Trophoblast cell (in vitro differentiated cells and primary cell): ENCODE measurements around the gene SFSWAP.
"Not testable (repeated sequence)": the region's sequence is repeated elsewhere in the genome, so short reads cannot be mapped to it uniquely, and the experiment has no call there.

Source experiments
- DNase-seq, 2 donors: peaks; one replicate each; pipeline ENCODE4 v3.0.0-alpha.2; 2016
- H2AFZ ChIP-seq: 2 replicates; pipeline ENCODE4 v1.6.1; 2013; ENCODE audit warnings: low read length, moderate library complexity, mild to moderate bottlenecking; ENCODE audit not compliant: insufficient read depth, poor library complexity
- H2AK5ac ChIP-seq: 2 replicates; pipeline ENCODE4 v1.6.1; 2013; ENCODE audit warnings: mild to moderate bottlenecking, low read length
- H2BK120ac ChIP-seq: 2 replicates; pipeline ENCODE4 v1.6.1; 2013; ENCODE audit warnings: low read length, mild to moderate bottlenecking, moderate library complexity; ENCODE audit not compliant: insufficient read depth, poor library complexity
- H2BK12ac ChIP-seq: 2 replicates; pipeline ENCODE4 v1.6.1; 2013; ENCODE audit warnings: mild to moderate bottlenecking, low read length, moderate library complexity
- H2BK5ac ChIP-seq: 2 replicates; pipeline ENCODE4 v1.6.1; 2013; ENCODE audit warnings: low read length, low read depth, moderate library complexity, mild to moderate bottlenecking; ENCODE audit not compliant: poor library complexity
- H3K14ac ChIP-seq: 2 replicates; pipeline ENCODE4 v1.6.1; 2013; ENCODE audit warnings: mild to moderate bottlenecking, low read length
- H3K18ac ChIP-seq: 2 replicates; pipeline ENCODE4 v1.6.1; 2013; ENCODE audit warnings: mild to moderate bottlenecking, low read length
- H3K23ac ChIP-seq: 2 replicates; pipeline ENCODE4 v1.6.1; 2013; ENCODE audit warnings: low read length
- H3K27ac ChIP-seq: 2 replicates; pipeline ENCODE4 v1.5.1; 2013; ENCODE audit warnings: low read depth, mild to moderate bottlenecking, inconsistent platforms, low read length, moderate library complexity
- H3K27me3 ChIP-seq: 2 replicates; pipeline ENCODE4 v1.6.1; 2013; ENCODE audit warnings: inconsistent platforms, mild to moderate bottlenecking, low read length, moderate library complexity; ENCODE audit not compliant: insufficient read depth
- H3K36me3 ChIP-seq, 2 experiments: 1 replicate in 1 of 2; 2 replicates in 1 of 2; pipeline ENCODE4 v1.6.1; 2013; ENCODE audit warnings: low read length in 2 of 2, mild to moderate bottlenecking in 2 of 2, moderate library complexity in 1 of 2; ENCODE audit not compliant: insufficient read depth in 2 of 2, control insufficient read depth in 1 of 2
- H3K4ac ChIP-seq: 2 replicates; pipeline ENCODE4 v1.6.1; 2013; ENCODE audit warnings: low read depth, mild to moderate bottlenecking, low read length, moderate library complexity
- H3K4me1 ChIP-seq, 2 experiments: 1 replicate in 1 of 2; 2 replicates in 1 of 2; pipeline ENCODE4 v1.6.1; 2013; ENCODE audit warnings: low read length in 2 of 2, mild to moderate bottlenecking in 2 of 2, moderate library complexity in 1 of 2; ENCODE audit not compliant: insufficient read depth in 2 of 2, control insufficient read depth in 1 of 2
- H3K4me2 ChIP-seq: 2 replicates; pipeline ENCODE4 v1.6.1; 2013; ENCODE audit warnings: inconsistent platforms, mild to moderate bottlenecking, low read length, moderate library complexity
- H3K4me3 ChIP-seq: 2 replicates; pipeline ENCODE4 v1.5.1; 2013; ENCODE audit warnings: mild to moderate bottlenecking, low read depth, low read length, inconsistent platforms
- H3K79me1 ChIP-seq: one replicate; pipeline ENCODE4 v1.6.1; 2013; ENCODE audit warnings: low read length
- H3K79me2 ChIP-seq: 2 replicates; pipeline ENCODE4 v1.6.1; 2013; ENCODE audit warnings: low read length, mild to moderate bottlenecking; ENCODE audit not compliant: control insufficient read depth, insufficient read depth, poor library complexity
- H3K9ac ChIP-seq: 2 replicates; pipeline ENCODE4 v1.6.1; 2013; ENCODE audit warnings: mild to moderate bottlenecking, low read length
- H3K9me3 ChIP-seq: 2 replicates; pipeline ENCODE4 v1.6.1; 2013; ENCODE audit warnings: low read depth, mild to moderate bottlenecking, control low read depth, inconsistent platforms, low read length; ENCODE audit not compliant: insufficient read depth
- H4K12ac ChIP-seq: 2 replicates; pipeline ENCODE4 v1.6.1; 2013; ENCODE audit warnings: low read depth, mild to moderate bottlenecking, low read length, moderate library complexity
- H4K8ac ChIP-seq: 2 replicates; pipeline ENCODE4 v1.6.1; 2013; ENCODE audit warnings: low read depth, mild to moderate bottlenecking, low read length, moderate library complexity
- H4K91ac ChIP-seq: one replicate; pipeline ENCODE4 v1.6.1; 2013; ENCODE audit warnings: low read depth, mild to moderate bottlenecking, low read length, moderate library complexity
- WGBS: extraction: QIAGEN DNeasy Blood & Tissue Kit; methylation state at CpG from one replicate; pipeline ENCODE4 v1.1.7; 2013; ENCODE audit warnings: missing lambda C conversion rate; ENCODE audit not compliant: insufficient read length, insufficient coverage; ENCODE audit errors: extremely low coverage; 5-methylcytosine and 5-hydroxymethylcytosine counted together

The SFSWAP gene

DNA sequence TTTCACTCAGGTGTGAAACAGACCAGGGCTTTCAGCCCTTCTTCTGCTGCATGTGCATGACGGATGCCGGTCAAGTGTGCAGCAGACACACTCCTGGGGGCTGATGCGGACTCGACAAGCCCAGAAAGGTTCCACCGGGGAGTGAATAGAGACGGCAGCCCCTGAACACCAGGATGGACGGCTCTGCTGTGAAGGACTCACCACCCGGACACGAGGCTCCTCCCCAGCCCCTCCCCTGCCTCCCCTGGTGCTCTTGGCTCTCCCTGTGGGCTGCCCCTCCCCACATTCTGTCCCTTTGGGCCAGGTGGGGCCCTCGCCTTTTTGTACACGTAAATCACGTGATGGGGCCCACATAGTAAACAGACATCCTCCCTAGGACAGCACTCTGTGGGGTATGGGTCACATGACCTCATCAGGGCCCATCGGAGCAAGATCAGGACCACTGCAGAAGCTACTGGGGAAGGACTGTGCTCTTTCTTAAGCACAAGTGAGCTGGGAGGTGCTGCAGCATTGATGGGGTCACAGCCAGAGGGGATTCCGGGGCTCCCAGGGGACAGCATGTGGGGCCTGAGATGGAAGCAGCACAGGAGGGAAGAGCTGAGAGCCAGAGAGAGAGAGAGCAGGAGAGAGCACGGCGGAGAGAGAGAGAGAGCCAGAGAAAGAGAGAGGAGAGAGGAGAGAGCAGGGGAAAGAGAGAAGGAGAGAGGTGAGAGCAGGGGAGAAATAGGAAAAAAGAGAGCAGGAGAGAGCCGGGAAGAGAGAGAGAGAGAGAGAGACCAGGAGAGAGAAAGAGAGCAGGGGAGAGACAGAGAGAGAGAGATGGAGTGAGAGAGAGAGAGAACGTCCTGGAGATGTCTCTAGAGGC lies 30.3 kb upstream of the SFSWAP start:
- peaks cover 11% of the 10 kb centered on the region for H3K9me3 ChIP-seq
- WGBS = no CpG with 5 or more reads among the region's 18 CpGs
- H2BK120ac ChIP-seq, H3K4me3 ChIP-seq, H3K4me1 ChIP-seq, H3K4me2 ChIP-seq, H3K27ac ChIP-seq, H3K14ac ChIP-seq, H3K4ac ChIP-seq, H3K79me2 ChIP-seq, H4K91ac ChIP-seq, H3K9ac ChIP-seq, H2AK5ac ChIP-seq, H3K27me3 ChIP-seq, H3K18ac ChIP-seq, H3K79me1 ChIP-seq, DNase-seq, H3K23ac ChIP-seq, H2AFZ ChIP-seq, H2BK5ac ChIP-seq, H4K8ac ChIP-seq, H2BK12ac ChIP-seq, H3K36me3 ChIP-seq, H4K12ac ChIP-seq: not testable (repeated sequence)

DNA sequence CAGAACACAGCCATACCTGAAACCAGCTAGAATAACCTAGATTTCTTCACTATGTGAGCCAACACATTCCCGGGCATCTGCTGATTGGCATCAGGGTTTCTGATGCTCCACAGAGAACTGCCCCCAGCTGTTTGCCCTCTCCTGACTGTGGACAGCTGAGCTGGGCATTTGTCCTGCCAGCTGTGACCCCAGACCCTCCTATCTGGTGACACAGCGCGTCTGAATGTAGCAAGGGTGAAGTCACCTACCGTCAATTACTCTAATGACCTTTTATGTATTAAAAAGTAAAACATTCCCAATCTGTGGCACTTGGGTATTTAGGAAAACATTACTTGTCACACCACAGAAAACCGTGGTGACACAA lies 29.7 kb upstream of the SFSWAP start:
- Histone ChIP-seq H3K27me3 (no peaks in the 10 kb centered on the region), H3K4ac (no peak overlapping the region), H3K18ac (no peak overlapping the region), H2AK5ac (no peak overlapping the region), H4K8ac (no peak overlapping the region), H3K23ac (no peak overlapping the region), H3K79me2 (no peaks in the 10 kb centered on the region), H3K4me1 (no peaks in the 10 kb centered on the region), H2BK120ac (no peak overlapping the region), H3K79me1 (no peaks in the 10 kb centered on the region), H2BK12ac (no peak overlapping the region), H3K9me3 (peaks cover 13% of the 10 kb centered on the region), H3K4me2 (no peak overlapping the region), H3K27ac (no peak overlapping the region), H4K12ac (no peak overlapping the region), H4K91ac (no peak overlapping the region), H2BK5ac (no peak overlapping the region), H3K14ac (no peak overlapping the region), H3K36me3 (no peaks in the 10 kb centered on the region), H3K9ac (no peak overlapping the region), H3K4me3 (no peak overlapping the region), H2AFZ (no peak overlapping the region)
- no CpG with 5 or more reads among the region's 5 CpGs for WGBS
- no peak for DNase-seq

DNA sequence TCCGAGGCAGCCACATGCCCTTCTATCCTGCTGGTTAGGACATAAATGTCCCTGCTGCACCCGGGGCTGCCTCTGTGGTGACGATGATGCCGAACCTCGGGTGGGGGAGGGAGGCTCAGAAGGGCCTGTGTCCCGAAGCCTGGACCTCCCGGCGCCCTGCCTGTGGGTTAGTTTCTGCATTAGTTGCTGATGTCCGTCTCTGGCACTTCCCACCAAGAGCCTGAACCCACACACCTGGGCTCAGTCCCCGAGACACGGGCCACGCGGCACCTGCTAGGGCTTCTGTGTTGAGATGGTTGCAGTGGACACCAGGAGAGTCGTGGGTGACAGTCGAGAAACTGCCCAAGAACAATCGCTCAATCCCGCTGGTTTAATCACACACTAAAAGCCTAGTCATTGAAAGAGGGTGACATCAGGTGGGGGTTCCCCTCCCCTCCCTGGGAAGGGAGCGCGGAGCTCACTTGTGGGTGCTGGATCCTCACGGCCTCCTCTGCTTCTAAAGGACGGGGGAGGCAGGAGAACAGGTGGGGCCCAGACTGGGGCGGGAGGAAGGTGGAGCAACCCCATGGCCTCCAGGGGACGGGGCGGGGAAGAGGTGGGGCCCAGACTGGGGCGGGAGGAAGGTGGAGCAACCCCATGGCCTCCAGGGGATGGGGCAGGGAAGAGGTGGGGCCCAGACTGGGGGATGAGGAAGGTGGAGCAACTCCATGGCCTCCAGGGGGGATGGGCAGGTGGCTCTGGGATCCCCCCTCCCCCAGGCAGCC lies 29.0 kb upstream of the SFSWAP start:
- WGBS = no CpG with 5 or more reads among the region's 25 CpGs

DNA sequence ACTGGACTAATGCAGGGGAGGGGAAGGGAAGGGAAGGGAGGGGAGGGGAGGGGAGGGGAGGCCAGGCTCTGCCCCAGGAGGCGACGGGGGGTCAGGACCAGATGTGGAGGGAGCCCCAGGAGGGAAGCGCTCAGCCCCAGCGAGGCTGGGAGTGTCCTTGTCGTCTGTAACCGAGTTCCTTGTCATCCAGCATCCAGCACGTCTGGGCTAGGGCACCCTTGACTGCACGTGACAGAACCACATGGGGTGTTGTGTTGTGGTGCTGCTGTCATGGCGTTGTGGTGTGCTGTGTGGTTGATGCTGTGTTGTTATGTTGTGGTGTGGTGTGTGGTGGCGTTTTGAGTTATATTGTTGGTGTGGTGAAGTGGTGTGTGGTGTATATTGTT lies 28.4 kb upstream of the SFSWAP start:
- no peaks in the 10 kb centered on the region for H3K79me2 ChIP-seq
- no peak overlapping the region for H2BK12ac ChIP-seq
- H3K4me1 ChIP-seq = no peaks in the 10 kb centered on the region
- H3K14ac ChIP-seq = no peak overlapping the region
- 100% methylated on average over 1 of the region's 10 CpGs for WGBS
- H4K8ac ChIP-seq = no peak overlapping the region
- H3K23ac ChIP-seq = no peak overlapping the region
- no peak overlapping the region for H2BK120ac ChIP-seq
- no peak overlapping the region for H2AK5ac ChIP-seq
- no peak overlapping the region for H3K4me3 ChIP-seq
- H3K36me3 ChIP-seq = no peaks in the 10 kb centered on the region
- no peak overlapping the region for H4K91ac ChIP-seq
- H3K27ac ChIP-seq = no peak overlapping the region
- no peak overlapping the region for H3K9ac ChIP-seq
- H4K12ac ChIP-seq = no peak overlapping the region
- no peak overlapping the region for H2AFZ ChIP-seq
- no peak overlapping the region for H3K4me2 ChIP-seq
- no peak overlapping the region for H2BK5ac ChIP-seq
- H3K79me1 ChIP-seq = no peaks in the 10 kb centered on the region
- no peaks in the 10 kb centered on the region for H3K27me3 ChIP-seq
- DNase-seq = no peak
- H3K4ac ChIP-seq = no peak overlapping the region
- H3K18ac ChIP-seq = no peak overlapping the region
- H3K9me3 ChIP-seq = peaks cover 17% of the 10 kb centered on the region

More for the DNA sequence above, 29.0 kb upstream of the SFSWAP start:
- H3K79me1 ChIP-seq, H4K12ac ChIP-seq, H3K27ac ChIP-seq, H3K27me3 ChIP-seq, H2BK5ac ChIP-seq, H3K18ac ChIP-seq, DNase-seq, H3K4me3 ChIP-seq, H2BK120ac ChIP-seq, H2AFZ ChIP-seq, H3K23ac ChIP-seq, H3K4me2 ChIP-seq, H4K91ac ChIP-seq, H3K4me1 ChIP-seq, H3K14ac ChIP-seq, H3K4ac ChIP-seq, H4K8ac ChIP-seq, H2AK5ac ChIP-seq, H3K36me3 ChIP-seq, H3K9ac ChIP-seq, H3K79me2 ChIP-seq, H2BK12ac ChIP-seq: not testable (repeated sequence)
- H3K9me3 ChIP-seq = peaks cover 14% of the 10 kb centered on the region
